GM12872 (cell line): ENCODE results near the gene AKNA.

Source experiments
- TF ChIP-seq, protein P1 (sequence below): IDR thresholded peaks from 3 replicates; pipeline ENCODE4 v1.5.1; 2011; ENCODE audit warnings: low read depth, mild to moderate bottlenecking, low read length, moderate library complexity; ENCODE audit not compliant: insufficient read depth

AKNA gene

DNA sequence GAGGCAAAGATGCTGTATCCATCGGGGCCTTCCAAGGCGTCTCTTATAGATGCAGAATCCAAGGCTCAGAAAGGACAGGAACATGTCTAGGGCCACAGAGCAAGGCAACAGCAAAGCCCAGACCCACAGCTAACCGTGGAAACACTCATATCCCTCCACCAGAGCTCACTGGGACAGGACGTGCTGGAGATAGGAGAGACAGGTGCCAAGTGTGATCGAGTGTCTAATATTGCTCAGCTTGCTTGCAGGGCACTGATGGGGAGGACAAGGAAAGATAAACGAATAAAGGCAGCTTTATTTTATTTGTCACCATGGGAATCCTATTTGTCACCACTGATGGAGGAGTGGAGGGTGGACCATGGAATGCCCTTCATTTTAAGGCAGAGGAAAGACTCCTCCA, 44.0 kb upstream of the AKNA start:
- TF ChIP-seq, protein P1, sequence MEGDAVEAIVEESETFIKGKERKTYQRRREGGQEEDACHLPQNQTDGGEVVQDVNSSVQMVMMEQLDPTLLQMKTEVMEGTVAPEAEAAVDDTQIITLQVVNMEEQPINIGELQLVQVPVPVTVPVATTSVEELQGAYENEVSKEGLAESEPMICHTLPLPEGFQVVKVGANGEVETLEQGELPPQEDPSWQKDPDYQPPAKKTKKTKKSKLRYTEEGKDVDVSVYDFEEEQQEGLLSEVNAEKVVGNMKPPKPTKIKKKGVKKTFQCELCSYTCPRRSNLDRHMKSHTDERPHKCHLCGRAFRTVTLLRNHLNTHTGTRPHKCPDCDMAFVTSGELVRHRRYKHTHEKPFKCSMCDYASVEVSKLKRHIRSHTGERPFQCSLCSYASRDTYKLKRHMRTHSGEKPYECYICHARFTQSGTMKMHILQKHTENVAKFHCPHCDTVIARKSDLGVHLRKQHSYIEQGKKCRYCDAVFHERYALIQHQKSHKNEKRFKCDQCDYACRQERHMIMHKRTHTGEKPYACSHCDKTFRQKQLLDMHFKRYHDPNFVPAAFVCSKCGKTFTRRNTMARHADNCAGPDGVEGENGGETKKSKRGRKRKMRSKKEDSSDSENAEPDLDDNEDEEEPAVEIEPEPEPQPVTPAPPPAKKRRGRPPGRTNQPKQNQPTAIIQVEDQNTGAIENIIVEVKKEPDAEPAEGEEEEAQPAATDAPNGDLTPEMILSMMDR, result no peak

DNA sequence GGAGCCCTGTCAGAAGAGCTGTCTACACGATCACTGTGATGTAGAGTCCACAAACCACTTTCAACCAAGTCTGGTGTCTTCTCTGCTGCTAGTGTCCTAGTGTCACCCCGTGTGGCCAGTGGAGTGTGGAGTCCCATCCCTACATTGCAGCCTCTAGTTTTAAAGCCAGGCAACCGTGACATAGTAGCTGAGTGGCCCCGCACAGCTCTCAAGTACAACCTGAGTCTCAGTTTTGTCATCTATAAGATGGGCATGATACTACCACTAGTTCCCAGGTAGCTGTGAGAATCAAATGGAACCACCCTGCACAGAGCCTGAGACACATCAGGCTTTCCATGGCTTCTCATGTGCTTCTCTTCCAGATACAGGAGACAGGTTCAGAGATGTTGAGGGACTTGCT, 43.2 kb upstream of the AKNA start:
- TF ChIP-seq, protein P1, result no peak

DNA sequence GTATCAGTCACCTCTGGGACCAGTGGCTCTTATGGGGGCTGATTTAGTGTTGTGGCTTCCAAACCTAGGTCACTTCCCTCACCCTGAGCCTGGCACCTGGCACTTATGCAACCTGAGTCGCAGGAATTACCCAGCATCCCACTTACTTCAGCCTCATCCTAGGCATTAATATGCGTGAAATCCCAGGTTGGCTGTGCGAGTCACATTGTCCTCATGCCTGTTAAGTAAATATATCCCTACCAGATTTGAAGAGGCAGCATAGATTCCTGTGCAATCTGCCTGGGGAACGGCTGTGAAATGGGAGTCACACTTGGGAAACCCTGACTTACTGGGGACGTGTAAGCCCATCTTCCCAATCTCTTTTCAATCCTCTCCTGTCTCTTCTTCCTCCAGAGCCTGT, 42.7 kb upstream of the AKNA start:
- TF ChIP-seq, protein P1, result no peak

DNA sequence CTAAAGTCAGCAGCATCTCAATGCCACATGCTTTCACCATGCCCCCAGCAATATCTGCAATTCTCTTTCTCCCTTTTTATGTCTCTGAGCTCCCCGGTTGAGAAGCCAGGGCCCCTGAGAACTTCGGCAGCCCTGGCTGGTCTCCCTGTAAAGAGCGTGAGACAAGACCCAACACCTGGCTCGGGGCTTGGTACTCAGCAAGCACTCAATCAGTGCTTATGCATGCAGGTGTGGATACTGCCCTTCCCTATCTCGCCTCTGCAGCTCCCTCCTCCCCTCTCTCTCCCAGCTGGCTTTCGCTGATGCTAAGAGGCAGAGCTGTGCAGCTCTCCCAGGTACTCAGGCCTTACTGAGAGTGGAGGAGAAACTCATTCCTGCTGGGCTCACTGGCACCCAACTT, 41.7 kb upstream of the AKNA start:
- TF ChIP-seq, protein P1, result no peak

DNA sequence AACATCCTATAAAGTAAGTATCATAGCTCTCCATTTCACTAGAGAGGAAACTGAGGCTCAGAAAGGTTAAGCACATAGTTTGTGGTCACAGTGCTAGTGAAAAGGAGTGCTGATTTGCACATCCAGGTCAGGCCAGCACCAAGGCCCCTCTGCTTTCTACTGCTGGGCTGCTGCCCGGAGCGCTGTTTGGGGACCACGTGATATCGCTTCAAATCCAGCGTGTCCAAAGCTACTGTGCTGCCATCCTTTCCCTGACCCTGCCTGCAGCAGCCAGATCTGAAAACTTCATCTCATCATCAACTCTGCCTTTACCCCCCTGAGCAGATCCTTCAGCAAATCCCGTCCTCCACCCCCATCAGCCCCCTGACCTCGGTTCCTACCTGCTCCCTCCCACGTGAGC, 40.7 kb upstream of the AKNA start:
- TF ChIP-seq, protein P1, result no peak

DNA sequence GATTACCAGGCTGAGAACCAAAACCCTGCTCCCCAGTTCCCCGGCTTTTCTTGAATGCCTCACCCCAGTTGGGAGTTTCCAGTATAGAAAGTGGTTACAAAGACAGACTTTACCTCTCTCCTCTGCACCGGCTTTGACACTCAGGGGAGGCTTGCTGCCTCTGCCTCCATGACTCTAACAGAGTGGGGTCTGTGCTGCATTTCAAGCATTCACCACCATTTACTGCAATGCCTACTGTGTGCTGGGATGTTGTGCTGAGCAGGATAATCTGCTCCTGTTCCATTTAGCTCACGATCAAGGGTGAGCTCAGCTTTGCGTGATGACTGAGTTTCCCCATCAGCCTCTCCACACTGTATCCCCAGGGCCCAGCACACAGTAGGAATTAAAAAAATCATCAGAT, 39.9 kb upstream of the AKNA start:
- TF ChIP-seq, protein P1, result no peak

DNA sequence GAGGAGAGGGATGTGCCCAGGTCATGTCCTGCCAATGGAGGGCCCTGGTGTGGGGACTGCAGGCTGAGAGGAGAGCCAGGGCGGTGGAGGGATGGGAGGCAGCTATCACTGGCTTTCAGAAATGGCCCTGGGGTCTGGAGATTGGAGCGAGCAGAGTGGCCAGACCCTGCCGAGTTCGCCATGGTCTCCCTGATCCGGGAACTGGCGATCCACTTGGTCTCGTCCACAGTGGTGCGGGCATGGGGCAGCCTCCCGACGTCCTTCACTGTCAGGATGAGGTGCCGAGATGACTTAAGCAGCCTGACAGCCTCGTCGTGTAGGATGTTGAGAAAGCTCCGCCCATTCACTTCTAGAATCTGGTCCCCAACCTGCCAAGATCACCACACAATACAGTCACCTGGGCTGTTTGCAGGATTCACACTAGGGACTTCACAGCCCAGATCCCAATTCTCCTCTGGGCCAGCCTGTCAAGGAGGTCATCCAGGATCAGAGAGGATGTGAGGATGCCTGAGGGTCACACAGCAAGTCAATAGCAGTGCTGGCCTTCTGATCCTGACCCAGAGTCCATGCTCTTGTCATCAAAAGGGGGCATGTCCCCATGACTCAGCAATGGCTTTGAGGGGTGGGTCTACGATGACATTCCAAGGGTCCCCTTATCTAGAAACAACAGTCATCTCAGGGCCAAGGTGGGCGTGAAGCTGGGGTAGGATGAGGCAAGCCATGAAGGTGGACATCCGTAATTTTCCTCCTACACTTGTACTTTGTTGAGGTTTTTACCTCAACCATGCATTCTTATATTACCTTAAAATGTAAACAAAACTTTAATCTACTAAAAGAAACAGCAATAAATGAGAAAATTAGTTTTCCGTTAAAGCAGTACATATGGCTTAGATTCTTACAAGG, 38.5 kb upstream of the AKNA start:
- TF ChIP-seq, protein P1, result no peak
